Keratinocyte (primary cell): ENCODE data around the gene PTPRN2. TPM values are rescaled to one million over a fixed set of nuclear protein-coding genes. Genes with fewer than 3 reads are reported as not detected.

Source experiments
- DNase-seq: peaks from one replicate; pipeline ENCODE4 v3.0.0-alpha.2; 2011; ENCODE audit warnings: low read depth, missing footprints, low spot score
- FAIRE-seq: peaks from 2 replicates; lab custom pipeline; 2011; peaks lifted over from hg19 to GRCh38; lab: Jason Lieb, UNC
- H2AFZ ChIP-seq: 2 replicates; pipeline ENCODE4 v1.6.0; 2012; ENCODE audit warnings: low read length, control low read depth, inconsistent platforms; ENCODE audit not compliant: control insufficient read depth
- H3K27ac ChIP-seq: 2 replicates; pipeline ENCODE4 v1.5.1; 2011; ENCODE audit warnings: low read length; ENCODE audit not compliant: control insufficient read depth, insufficient read depth
- H3K27me3 ChIP-seq: 3 replicates; pipeline ENCODE4 v1.6.0; 2011; ENCODE audit warnings: low read length; ENCODE audit not compliant: control insufficient read depth, insufficient read depth; ENCODE audit errors: extremely low read depth
- H3K36me3 ChIP-seq, 2 experiments: 2 replicates in 1 of 2; 3 replicates in 1 of 2; pipeline ENCODE4 v1.5.1; 2011; ENCODE audit warnings: low read length in 2 of 2, mild to moderate bottlenecking in 1 of 2; ENCODE audit not compliant: control insufficient read depth in 2 of 2, insufficient read depth in 2 of 2; ENCODE audit errors: extremely low read depth in 1 of 2
- H3K4me1 ChIP-seq: 3 replicates; pipeline ENCODE4 v1.5.1; 2011; ENCODE audit warnings: low read length; ENCODE audit not compliant: control insufficient read depth, insufficient read depth; ENCODE audit errors: extremely low read depth
- H3K4me2 ChIP-seq: 3 replicates; pipeline ENCODE4 v1.6.0; 2011; ENCODE audit warnings: low read depth, low read length; ENCODE audit not compliant: control insufficient read depth, insufficient read depth; ENCODE audit errors: extremely low read depth
- H3K4me3 ChIP-seq, 3 experiments: fragments of 200-600 bp in 1 of 3; sonication (generic) in 1 of 3; 2 replicates in 2 of 3; 3 replicates in 1 of 3; pipeline ENCODE4 v1.5.1; 2011 to 2016; ENCODE audit warnings: low read length in 3 of 3, mild to moderate bottlenecking in 3 of 3, control low read depth in 2 of 3, inconsistent platforms in 1 of 3, low read depth in 1 of 3, mixed read lengths in 1 of 3, mixed run types in 1 of 3, moderate library complexity in 1 of 3; ENCODE audit not compliant: control insufficient read depth in 2 of 3, insufficient read depth in 2 of 3; ENCODE audit errors: extremely low read depth in 1 of 3
- H3K79me2 ChIP-seq: 2 replicates; pipeline ENCODE4 v1.6.0; 2012; ENCODE audit warnings: low read length; ENCODE audit not compliant: control insufficient read depth, insufficient read depth
- H3K9ac ChIP-seq: 3 replicates; pipeline ENCODE4 v1.6.0; 2011; ENCODE audit warnings: low read length; ENCODE audit not compliant: control insufficient read depth, insufficient read depth; ENCODE audit errors: extremely low read depth
- H3K9me1 ChIP-seq: 3 replicates; pipeline ENCODE4 v1.6.0; 2011; ENCODE audit warnings: low read length; ENCODE audit not compliant: control insufficient read depth, insufficient read depth; ENCODE audit errors: extremely low read depth
- H3K9me3 ChIP-seq: 2 replicates; pipeline ENCODE4 v1.5.1; 2012; ENCODE audit warnings: low read depth, low read length; ENCODE audit not compliant: control insufficient read depth
- H4K20me1 ChIP-seq: 3 replicates; pipeline ENCODE4 v1.6.0; 2011; ENCODE audit warnings: low read length; ENCODE audit not compliant: control insufficient read depth, insufficient read depth; ENCODE audit errors: extremely low read depth
- EZH2 ChIP-seq: IDR thresholded peaks from one replicate; pipeline ENCODE4 v1.6.1; 2012; ENCODE audit warnings: inconsistent platforms, mild to moderate bottlenecking, low read length, moderate library complexity
- dilution Hi-C: fragments of 300-500 bp; cut with MboI; formaldehyde crosslinking; loops from one replicate; pipeline ENCODE4 v1.7.0; 2020; ENCODE audit warnings: low sequenced_read_pairs; ENCODE audit not compliant: extremely low pct_ligation_motif_present
- polyA plus RNA-seq, 5 experiments: library from polyadenylated mRNA; depleted of rRNA in 3 of 5; stranded (reverse) in 3 of 5; stranded (forward) in 1 of 5; unstranded in 1 of 5; fragments of >200 nt; gene quantifications; 1 replicate in 1 of 5; 2 replicates in 3 of 5; 3 replicates in 1 of 5; pipeline versions ENCODE4 v1.2.1 to v1.2.3, GENCODE V29; 2011 to 2012; ENCODE audit warnings: missing spikeins in 2 of 5, low read depth in 1 of 5, low replicate concordance in 1 of 5
- TF ChIP-seq, protein P1 (sequence below), 3 experiments: IDR thresholded peaks in 1 of 3; conservative IDR thresholded peaks in 1 of 3; optimal IDR thresholded peaks in 1 of 3; 2 replicates in 2 of 3; 3 replicates in 1 of 3; pipeline versions ENCODE3 to v1.5.1; 2011; ENCODE audit warnings: low read length in 3 of 3, mild to moderate bottlenecking in 3 of 3, moderate library complexity in 2 of 3, control low read depth in 1 of 3, inconsistent platforms in 1 of 3; ENCODE audit not compliant: insufficient read depth in 2 of 3; ENCODE audit errors: extremely low read depth in 1 of 3

The PTPRN2 gene
- polyA plus RNA-seq, 1 donor (not counting 4 experiments of a cell fraction or from before 2014, with no cell fraction given), result not detected

DNA sequence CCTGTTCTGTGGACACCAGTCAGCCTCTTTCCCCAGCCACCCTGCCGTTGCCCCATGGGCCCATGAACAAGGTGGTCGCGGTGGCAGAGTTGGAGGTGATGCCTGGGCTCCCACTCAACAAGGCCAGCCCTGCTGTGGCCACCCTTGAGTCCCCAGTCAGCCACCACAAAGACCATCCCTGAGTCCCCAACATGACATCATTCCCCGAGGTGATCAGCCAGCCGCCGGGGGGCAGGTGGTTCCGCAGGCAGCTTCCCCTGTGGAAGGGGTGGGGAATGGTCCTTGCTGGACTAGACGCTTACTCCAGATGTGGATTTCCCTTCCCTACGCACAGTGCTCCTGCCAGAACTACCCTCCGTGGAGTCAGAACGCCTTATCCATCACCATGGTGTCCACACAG is 271.7 kb downstream of the PTPRN2 start:
- H3K9me3 ChIP-seq, result peaks cover 21% of the 10 kb centered on the region

DNA sequence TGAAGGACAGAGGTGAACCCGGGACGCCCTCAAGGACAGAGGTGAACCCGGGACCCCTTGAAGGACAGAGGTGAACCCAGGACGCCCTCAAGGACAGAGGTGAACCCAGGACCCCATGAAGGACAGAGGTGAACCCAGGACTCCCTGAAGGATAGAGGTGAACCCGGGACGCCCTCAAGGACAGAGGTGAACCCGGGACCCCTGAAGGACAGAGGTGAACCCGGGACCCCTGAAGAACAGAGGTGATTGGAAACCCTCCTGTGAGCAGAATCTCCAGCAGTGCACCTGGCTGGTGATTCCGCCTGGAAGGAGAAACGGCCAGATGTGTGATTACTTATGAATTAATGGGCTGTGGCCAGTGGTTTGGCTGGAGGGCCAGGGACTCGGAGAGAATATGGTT is 272.3 kb downstream of the PTPRN2 start:
- peaks cover 21% of the 10 kb centered on the region for H3K9me3 ChIP-seq
- DNase-seq, result no peak
- H3K9me1 ChIP-seq, result no peaks in the 10 kb centered on the region
- no peaks in the 10 kb centered on the region for H3K79me2 ChIP-seq
- H3K27me3 ChIP-seq, result no peaks in the 10 kb centered on the region
- no peak for FAIRE-seq
- no peak for TF ChIP-seq EZH2
- TF ChIP-seq, protein P1, sequence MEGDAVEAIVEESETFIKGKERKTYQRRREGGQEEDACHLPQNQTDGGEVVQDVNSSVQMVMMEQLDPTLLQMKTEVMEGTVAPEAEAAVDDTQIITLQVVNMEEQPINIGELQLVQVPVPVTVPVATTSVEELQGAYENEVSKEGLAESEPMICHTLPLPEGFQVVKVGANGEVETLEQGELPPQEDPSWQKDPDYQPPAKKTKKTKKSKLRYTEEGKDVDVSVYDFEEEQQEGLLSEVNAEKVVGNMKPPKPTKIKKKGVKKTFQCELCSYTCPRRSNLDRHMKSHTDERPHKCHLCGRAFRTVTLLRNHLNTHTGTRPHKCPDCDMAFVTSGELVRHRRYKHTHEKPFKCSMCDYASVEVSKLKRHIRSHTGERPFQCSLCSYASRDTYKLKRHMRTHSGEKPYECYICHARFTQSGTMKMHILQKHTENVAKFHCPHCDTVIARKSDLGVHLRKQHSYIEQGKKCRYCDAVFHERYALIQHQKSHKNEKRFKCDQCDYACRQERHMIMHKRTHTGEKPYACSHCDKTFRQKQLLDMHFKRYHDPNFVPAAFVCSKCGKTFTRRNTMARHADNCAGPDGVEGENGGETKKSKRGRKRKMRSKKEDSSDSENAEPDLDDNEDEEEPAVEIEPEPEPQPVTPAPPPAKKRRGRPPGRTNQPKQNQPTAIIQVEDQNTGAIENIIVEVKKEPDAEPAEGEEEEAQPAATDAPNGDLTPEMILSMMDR (optimal IDR thresholded peaks at IDR 0.05 in 1 of 3, IDR thresholded peaks at IDR 0.05 in 1 of 3, conservative IDR thresholded peaks at IDR 0.05 in 1 of 3; ENCODE audit: extremely low read depth in 1 of 3, insufficient read depth in 2 of 3, low read length in 3 of 3), result no peak
- H3K4me1 ChIP-seq, result no peaks in the 10 kb centered on the region
- H3K4me2 ChIP-seq, result no peak overlapping the region
- H4K20me1 ChIP-seq, result no peaks in the 10 kb centered on the region
- no peak overlapping the region for H3K9ac ChIP-seq
- H3K27ac ChIP-seq, result no peak overlapping the region
- dilution Hi-C loops, result no loop called here
- no peaks in the 10 kb centered on the region for H3K36me3 ChIP-seq
- no peak overlapping the region for H2AFZ ChIP-seq
- no peak overlapping the region for H3K4me3 ChIP-seq

More for the DNA sequence above, 271.7 kb downstream of the PTPRN2 start:
- no peak overlapping the region for H3K4me2 ChIP-seq
- H3K27me3 ChIP-seq, result no peaks in the 10 kb centered on the region
- no peaks in the 10 kb centered on the region for H3K36me3 ChIP-seq
- H3K9me1 ChIP-seq, result no peaks in the 10 kb centered on the region
- TF ChIP-seq EZH2, result no peak
- TF ChIP-seq, protein P1 (optimal IDR thresholded peaks at IDR 0.05 in 1 of 3, IDR thresholded peaks at IDR 0.05 in 1 of 3, conservative IDR thresholded peaks at IDR 0.05 in 1 of 3; ENCODE audit: extremely low read depth in 1 of 3, insufficient read depth in 2 of 3, low read length in 3 of 3), result no peak
- H3K79me2 ChIP-seq, result no peaks in the 10 kb centered on the region
- DNase-seq (no peak), FAIRE-seq (no peak)
- no peak overlapping the region for H2AFZ ChIP-seq
- H3K4me1 ChIP-seq, result no peaks in the 10 kb centered on the region
- no peak overlapping the region for H3K9ac ChIP-seq
- no peaks in the 10 kb centered on the region for H4K20me1 ChIP-seq
- no peak overlapping the region for H3K4me3 ChIP-seq
- no peak overlapping the region for H3K27ac ChIP-seq
- dilution Hi-C loops, result no loop called here
